Measurements from ENCODE around the gene TBC1D8. TPM values are rescaled to one million over a fixed set of nuclear protein-coding genes. Genes with fewer than 3 reads are reported as not detected.

TBC1D8 gene
- total and polyA plus RNA-seq, 2 of the 13 experiments (the other 11 are each of a cell fraction or from before 2014, with no cell fraction given), result 45.1 to 95.4 TPM

DNA sequence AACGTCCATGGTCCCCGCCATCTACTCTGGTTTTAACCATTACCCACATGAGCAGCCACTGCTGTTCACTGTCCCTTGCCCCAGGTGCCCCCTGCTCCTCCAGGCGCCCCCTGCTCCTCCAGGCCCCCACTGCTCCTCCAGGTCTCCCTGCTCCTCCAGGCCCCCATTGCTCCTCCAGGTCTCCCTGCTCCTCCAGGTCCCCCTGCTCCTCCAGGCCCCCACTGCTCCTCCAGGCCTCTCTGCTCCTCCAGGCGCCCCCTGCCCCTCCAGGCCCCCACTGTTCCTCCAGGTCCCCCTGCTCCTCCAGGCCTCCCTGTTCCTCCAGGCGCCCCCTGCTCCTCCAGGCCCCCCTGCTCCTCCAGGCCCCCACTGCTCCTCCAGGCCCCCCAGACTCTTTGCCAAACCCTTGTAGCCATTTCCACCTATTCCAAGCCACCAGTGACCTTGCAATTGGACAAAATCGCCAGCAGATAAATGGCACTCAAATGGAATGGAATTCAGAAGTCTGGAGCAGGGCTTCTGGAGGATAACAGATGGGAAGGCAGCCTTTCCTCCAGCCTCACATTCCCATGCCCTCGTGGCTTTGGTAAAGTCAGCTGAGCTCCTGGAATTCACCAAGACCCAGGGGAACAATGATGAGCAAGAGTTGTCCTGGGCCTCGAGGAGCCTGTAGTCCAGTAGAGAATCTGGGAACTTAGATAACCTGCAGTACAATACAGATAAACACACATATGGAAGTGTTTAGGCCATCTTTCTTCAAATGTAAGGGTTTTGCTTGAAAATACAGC is 162.4 kb downstream of the TBC1D8 start:
- Histone ChIP-seq H3K4me3 (replicated peaks in 1 of 3; ENCODE audit: insufficient read depth in 1 of 3, low read depth in 2 of 3, low read length in 3 of 3) (no peak overlapping the region), H2AFZ (ENCODE audit: low read length) (no peak overlapping the region), H3K27ac (ENCODE audit: extremely low read length, insufficient read depth, low read length) (no peak overlapping the region), H3K4me1 (ENCODE audit: insufficient read depth, low read length) (no peaks in the 10 kb centered on the region), H4K20me1 (ENCODE audit: insufficient read depth, low read length) (no peaks in the 10 kb centered on the region), H3K36me3 (replicated peaks in 1 of 2; ENCODE audit: control insufficient read depth in 1 of 2, insufficient read depth in 2 of 2, low read length in 2 of 2) (peaks cover 15 to 51% of the 10 kb centered on the region in 2 experiments; a peak in 4 of 5 replicates), H3K4me2 (ENCODE audit: low read depth, low read length) (no peak overlapping the region), H3K9ac (ENCODE audit: insufficient read depth, low read depth, low read length) (no peak overlapping the region), H3K27me3 (ENCODE audit: control insufficient read depth in 1 of 2, insufficient read depth in 2 of 2, low read length in 2 of 2) (no peaks in the 10 kb centered on the region), H3K9me3 (ENCODE audit: low read length) (no peaks in the 10 kb centered on the region), H3K79me2 (ENCODE audit: insufficient read depth, low read length) (no peaks in the 10 kb centered on the region)
- ChIA-PET CTCF (ENCODE audit: low intra/inter-chr PET ratio, low total read pairs) (no interaction called here), POLR2A (interaction anchor here (1.6 kb wide), 1 partner anchor 13 kb away, joined by 5 read pairs; the partner anchor contains the start of gene RPL31)
- no TSS peak for BruUV-seq (replicated peaks)
- in situ Hi-C loops (cut with HindIII; ENCODE audit: extremely low pct_ligation_motif_present, low pct_unique_long_range_greater_than_20kb) (no loop called here), intact Hi-C loops (cut with micrococcal nuclease; ENCODE audit: unreplicated experiment) (loop anchor here (10.0 kb wide), 1 partner anchor 94 kb away; no protein-coding TSS in a partner anchor)
- 94% methylated on average over 8 of the region's 8 CpGs for WGBS (ENCODE audit: low lambda C conversion rate)
- ATAC-seq (no peak), FAIRE-seq (no peak), DNase-seq (ENCODE audit: low spot score) (no peak)
- TF ChIP-seq, protein P1, sequence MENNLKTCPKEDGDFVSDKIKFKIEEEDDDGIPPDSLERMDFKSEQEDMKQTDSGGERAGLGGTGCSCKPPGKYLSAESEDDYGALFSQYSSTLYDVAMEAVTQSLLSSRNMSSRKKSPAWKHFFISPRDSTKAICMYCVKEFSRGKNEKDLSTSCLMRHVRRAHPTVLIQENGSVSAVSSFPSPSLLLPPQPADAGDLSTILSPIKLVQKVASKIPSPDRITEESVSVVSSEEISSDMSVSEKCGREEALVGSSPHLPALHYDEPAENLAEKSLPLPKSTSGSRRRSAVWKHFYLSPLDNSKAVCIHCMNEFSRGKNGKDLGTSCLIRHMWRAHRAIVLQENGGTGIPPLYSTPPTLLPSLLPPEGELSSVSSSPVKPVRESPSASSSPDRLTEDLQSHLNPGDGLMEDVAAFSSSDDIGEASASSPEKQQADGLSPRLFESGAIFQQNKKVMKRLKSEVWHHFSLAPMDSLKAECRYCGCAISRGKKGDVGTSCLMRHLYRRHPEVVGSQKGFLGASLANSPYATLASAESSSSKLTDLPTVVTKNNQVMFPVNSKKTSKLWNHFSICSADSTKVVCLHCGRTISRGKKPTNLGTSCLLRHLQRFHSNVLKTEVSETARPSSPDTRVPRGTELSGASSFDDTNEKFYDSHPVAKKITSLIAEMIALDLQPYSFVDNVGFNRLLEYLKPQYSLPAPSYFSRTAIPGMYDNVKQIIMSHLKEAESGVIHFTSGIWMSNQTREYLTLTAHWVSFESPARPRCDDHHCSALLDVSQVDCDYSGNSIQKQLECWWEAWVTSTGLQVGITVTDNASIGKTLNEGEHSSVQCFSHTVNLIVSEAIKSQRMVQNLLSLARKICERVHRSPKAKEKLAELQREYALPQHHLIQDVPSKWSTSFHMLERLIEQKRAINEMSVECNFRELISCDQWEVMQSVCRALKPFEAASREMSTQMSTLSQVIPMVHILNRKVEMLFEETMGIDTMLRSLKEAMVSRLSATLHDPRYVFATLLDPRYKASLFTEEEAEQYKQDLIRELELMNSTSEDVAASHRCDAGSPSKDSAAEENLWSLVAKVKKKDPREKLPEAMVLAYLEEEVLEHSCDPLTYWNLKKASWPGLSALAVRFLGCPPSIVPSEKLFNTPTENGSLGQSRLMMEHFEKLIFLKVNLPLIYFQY (CRISPR knock-in tag; IDR thresholded peaks at IDR 0.05; ENCODE audit: borderline replicate concordance), result no peak
- TF ChIP-seq, protein P2, sequence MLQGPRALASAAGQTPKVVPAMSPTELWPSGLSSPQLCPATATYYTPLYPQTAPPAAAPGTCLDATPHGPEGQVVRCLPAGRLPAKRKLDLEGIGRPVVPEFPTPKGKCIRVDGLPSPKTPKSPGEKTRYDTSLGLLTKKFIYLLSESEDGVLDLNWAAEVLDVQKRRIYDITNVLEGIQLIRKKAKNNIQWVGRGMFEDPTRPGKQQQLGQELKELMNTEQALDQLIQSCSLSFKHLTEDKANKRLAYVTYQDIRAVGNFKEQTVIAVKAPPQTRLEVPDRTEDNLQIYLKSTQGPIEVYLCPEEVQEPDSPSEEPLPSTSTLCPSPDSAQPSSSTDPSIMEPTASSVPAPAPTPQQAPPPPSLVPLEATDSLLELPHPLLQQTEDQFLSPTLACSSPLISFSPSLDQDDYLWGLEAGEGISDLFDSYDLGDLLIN (CRISPR knock-in tag; IDR thresholded peaks at IDR 0.05; ENCODE audit: borderline replicate concordance), result no peak
- no peak for TF ChIP-seq HOXD1 (CRISPR knock-in tag; IDR thresholded peaks at IDR 0.05)
- TF ChIP-seq RELA (CRISPR knock-in tag; IDR thresholded peaks at IDR 0.05), result no peak
- TF ChIP-seq PCBP2 (optimal IDR thresholded peaks at IDR 0.05; ENCODE audit: low read depth, low read length, poor library complexity, severe bottlenecking), result no peak

Measured in HepG2 (cell line).